HCT116 (cell line): ENCODE data around the gene FCHO1. TPM values are rescaled to one million over a fixed set of nuclear protein-coding genes. Genes with fewer than 3 reads are reported as not detected.

Source experiments
- ATAC-seq: fragments of 200-7000 bp; cut with Tn5 transposase; 2 replicates; pipeline ENCODE4 v1.9.1; 2020; ENCODE audit warnings: mild to moderate bottlenecking, moderate library complexity
- BruUV-seq: library from RNA; stranded (reverse); fragments of 400-500 nt; replicated peaks from 2 replicates; lab custom pipeline; 2021; lab: Mats Ljungman, UMichigan
- CTCF ChIA-PET: fragments of 300-600 bp; sonication (Branson Sonifier 250); formaldehyde crosslinking; loops from one replicate; lab custom pipeline; 2021; ENCODE audit warnings: antibody characterized with exemption; lab: Charles Lee
- POLR2A ChIA-PET: fragments of 300-600, 350-600 bp; sonication (Branson Sonifier 250); formaldehyde crosslinking; loops from one replicate; lab custom pipeline; 2021; ENCODE audit warnings: antibody characterized with exemption; lab: Charles Lee
- RAD21 ChIA-PET, 2 experiments: fragments of 300-600 bp; sonication (Branson Sonifier 250); formaldehyde crosslinking; loops; one replicate each; lab custom pipeline; 2023; ENCODE audit warnings: low total read pairs in 2 of 2; ENCODE audit not compliant: uncharacterized antibody in 2 of 2, unreplicated experiment in 2 of 2, low non-redundant PET in 1 of 2; lab: Charles Lee
- DNase-seq: peaks from one replicate; pipeline ENCODE4 v3.0.0-alpha.2; 2010; ENCODE audit warnings: low read depth, low spot score
- H2AFZ ChIP-seq: fragments of 200-600 bp; shearing (Covaris generic), sonication (generic); 2 replicates; pipeline ENCODE4 v1.6.1; 2017; ENCODE audit warnings: low read depth, mixed run types, mixed read lengths, antibody characterized with exemption, low read length; ENCODE audit not compliant: poor library complexity, severe bottlenecking
- H3K27ac ChIP-seq: 2 replicates; pipeline ENCODE4 v1.5.1; 2012; ENCODE audit warnings: low read depth, low read length
- H3K27me3 ChIP-seq: fragments of 200-600 bp; sonication (generic); 2 replicates; pipeline ENCODE4 v1.6.1; 2016; ENCODE audit warnings: mixed run types, low read length, mixed read lengths; ENCODE audit not compliant: insufficient read depth
- H3K36me3 ChIP-seq, 2 experiments: fragments of 200-500 bp in 1 of 2; fragments of 200-600 bp in 1 of 2; sonication (Bioruptor generic) in 1 of 2; sonication (generic) in 1 of 2; 2 replicates each; pipeline versions ENCODE4 v1.5.1 to v1.6.1; 2014 to 2016; ENCODE audit warnings: low read length in 2 of 2, inconsistent platforms in 1 of 2, mixed read lengths in 1 of 2, mixed run types in 1 of 2; ENCODE audit not compliant: insufficient read depth in 2 of 2, control insufficient read depth in 1 of 2
- H3K4me1 ChIP-seq, 2 experiments: fragments of 200-600 bp in 1 of 2; sonication (generic) in 1 of 2; 2 replicates each; pipeline versions ENCODE4 v1.5.1 to v1.6.1; 2012 to 2017; ENCODE audit warnings: low read length in 2 of 2, inconsistent platforms in 1 of 2, mild to moderate bottlenecking in 1 of 2, mixed read lengths in 1 of 2, mixed run types in 1 of 2, moderate library complexity in 1 of 2; ENCODE audit not compliant: insufficient read depth in 2 of 2, control insufficient read depth in 1 of 2
- H3K4me2 ChIP-seq: fragments of 200-600 bp; sonication (generic); 2 replicates; pipeline ENCODE4 v1.6.1; 2017; ENCODE audit warnings: mixed run types, low read length, mixed read lengths
- H3K4me3 ChIP-seq, 2 experiments: fragments of 200-600 bp in 1 of 2; sonication (generic) in 1 of 2; replicated peaks in 1 of 2; 2 replicates each; pipeline ENCODE4 v1.5.1; 2011 to 2016; ENCODE audit warnings: low read length in 2 of 2, control low read depth in 1 of 2, low read depth in 1 of 2, mild to moderate bottlenecking in 1 of 2, mixed read lengths in 1 of 2, mixed run types in 1 of 2
- H3K79me2 ChIP-seq: fragments of 200-600 bp; sonication (generic); 2 replicates; pipeline ENCODE4 v1.6.1; 2017; ENCODE audit warnings: mild to moderate bottlenecking, mixed run types, low read length, moderate library complexity, mixed read lengths; ENCODE audit not compliant: insufficient read depth
- H3K9ac ChIP-seq: fragments of 200-600 bp; sonication (generic); 2 replicates; pipeline ENCODE4 v1.6.1; 2016; ENCODE audit warnings: low read length, mixed read lengths
- H3K9me2 ChIP-seq: fragments of 200-600 bp; sonication (generic), shearing (Covaris generic); 2 replicates; pipeline ENCODE4 v1.6.1; 2017; ENCODE audit warnings: mixed run types, mild to moderate bottlenecking, moderate library complexity; ENCODE audit not compliant: insufficient read depth
- H3K9me3 ChIP-seq, 2 experiments: fragments of 200-500 bp in 1 of 2; fragments of 200-600 bp in 1 of 2; sonication (Bioruptor generic) in 1 of 2; sonication (generic) in 1 of 2; 2 replicates each; pipeline ENCODE4 v1.6.1; 2014 to 2017; ENCODE audit warnings: low read length in 2 of 2, mixed read lengths in 2 of 2, inconsistent platforms in 1 of 2, low read depth in 1 of 2, mild to moderate bottlenecking in 1 of 2, mixed run types in 1 of 2, moderate library complexity in 1 of 2; ENCODE audit not compliant: control insufficient read depth in 1 of 2, insufficient read depth in 1 of 2
- H4K20me1 ChIP-seq: fragments of 200-600 bp; sonication (generic), shearing (Covaris generic); 2 replicates; pipeline ENCODE4 v1.6.1; 2017; ENCODE audit warnings: mixed run types, mild to moderate bottlenecking, moderate library complexity; ENCODE audit not compliant: insufficient read depth
- CEBPB ChIP-seq: IDR thresholded peaks from 2 replicates; pipeline ENCODE4 v1.6.1; 2012; ENCODE audit warnings: low read depth
- EGR1 ChIP-seq: IDR thresholded peaks from 2 replicates; pipeline ENCODE4 v1.6.1; 2012; ENCODE audit warnings: low read depth
- POLR2AphosphoS5 ChIP-seq: IDR thresholded peaks from 2 replicates; pipeline ENCODE4 v1.6.1; 2011; ENCODE audit warnings: mild to moderate bottlenecking, low read depth, low read length, moderate library complexity
- RAD21 ChIP-seq: IDR thresholded peaks from 2 replicates; pipeline ENCODE4 v1.6.1; 2012; ENCODE audit warnings: low read depth, mild to moderate bottlenecking
- ZFX ChIP-seq: fragments of 450-650 bp; IDR thresholded peaks from 2 replicates; pipeline ENCODE4 v1.6.1; 2017
- intact Hi-C: fragments of 100-400 bp; cut with micrococcal nuclease; formaldehyde crosslinking; loops from 2 replicates; pipeline ENCODE4 v1.10.0; 2022
- total RNA-seq: library from RNA; stranded (reverse); gene quantifications from one replicate; pipeline ENCODE4 v1.2.1, GENCODE V29; 2021; ENCODE audit not compliant: unreplicated experiment
- TF ChIP-seq, protein P1 (sequence below): IDR thresholded peaks from 2 replicates; pipeline ENCODE4 v1.6.1; 2012
- TF ChIP-seq, protein P2 (sequence below), 3 experiments: fragments of 200-600 bp in 1 of 3; sonication (generic) in 1 of 3; IDR thresholded peaks in 2 of 3; conservative IDR thresholded peaks in 1 of 3; 2 replicates each; pipeline ENCODE4 v1.5.1; 2012 to 2017; ENCODE audit warnings: low read depth in 2 of 3, low read length in 2 of 3, antibody characterized with exemption in 1 of 3, borderline replicate concordance in 1 of 3, control low read depth in 1 of 3, mild to moderate bottlenecking in 1 of 3, mixed read lengths in 1 of 3, mixed run types in 1 of 3, moderate library complexity in 1 of 3; ENCODE audit not compliant: insufficient read depth in 1 of 3

Gene FCHO1
- total RNA-seq, 1 experiment from 2014 or later, result 28.1 TPM

DNA sequence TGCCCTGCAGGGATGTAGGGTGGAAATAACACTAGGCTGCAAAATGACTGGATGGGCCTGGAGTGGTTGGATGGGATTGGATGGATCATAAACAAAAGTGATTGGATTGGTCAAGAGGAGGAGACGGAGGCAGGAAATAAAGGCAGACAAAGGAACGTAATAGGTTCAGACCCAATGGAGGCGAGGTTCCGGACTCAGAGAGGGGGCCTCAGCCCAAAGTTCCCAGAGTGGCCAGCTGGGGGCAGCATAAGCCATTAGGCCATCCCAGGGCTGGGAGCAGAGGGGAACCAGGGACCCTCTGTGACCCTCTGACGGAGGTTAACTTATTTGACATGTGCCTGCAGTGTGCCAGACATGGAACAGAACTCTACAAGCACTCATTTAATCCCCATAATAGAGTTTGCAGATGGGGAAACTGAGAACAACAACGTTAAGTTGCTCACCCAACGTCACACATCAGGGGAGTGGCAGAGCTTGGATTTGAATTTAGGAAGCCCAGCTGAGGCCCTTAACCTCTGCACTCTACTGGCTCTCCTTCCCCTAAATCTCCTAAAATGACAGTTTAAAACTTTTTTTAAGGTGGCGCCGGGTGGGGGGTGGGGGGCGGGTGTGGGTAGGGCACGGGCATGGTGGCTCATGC, 47.3 kb upstream of the FCHO1 start:
- ChIA-PET CTCF (interaction anchor here (0.6 to 1.5 kb wide), 7 partner anchors 10 to 70 kb away, joined by 3 to 5 read pairs (median 4); partner anchors contain the start of gene MAP1S), RAD21 (interaction anchor here (0.9 to 1.6 kb wide), 2 partner anchors 63 kb away, joined by 3 read pairs; no protein-coding TSS in a partner anchor)

DNA sequence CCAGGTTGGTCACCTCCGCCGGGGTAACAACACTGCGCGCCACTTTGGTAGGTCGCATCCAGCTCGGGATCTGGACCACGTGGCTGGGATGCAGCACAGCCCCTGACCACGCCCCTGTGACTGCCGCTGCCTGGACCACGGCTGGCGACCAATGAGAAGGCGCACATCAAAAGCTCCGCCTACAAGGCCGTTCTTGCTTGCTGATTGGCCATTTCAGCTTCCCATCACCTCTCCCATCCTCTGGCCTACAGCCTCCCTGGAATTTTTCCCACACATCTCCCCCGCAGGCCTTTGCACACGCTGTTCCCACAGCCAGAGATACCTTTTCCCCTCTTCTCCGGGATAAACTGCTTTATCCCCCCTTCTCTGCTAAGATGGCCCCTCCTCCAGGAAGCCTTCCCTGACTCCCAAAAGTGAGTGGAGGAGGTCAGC, 44.5 kb upstream of the FCHO1 start:
- no TSS peak for BruUV-seq
- Histone ChIP-seq H4K20me1 (no peaks in the 10 kb centered on the region), H3K79me2 (no peaks in the 10 kb centered on the region), H3K9me2 (no peaks in the 10 kb centered on the region), H2AFZ (peak overlapping the region; percentile 73), H3K9me3 (no peaks in the 10 kb centered on the region), H3K27me3 (no peaks in the 10 kb centered on the region), H3K4me1 (no peaks in the 10 kb centered on the region), H3K9ac (no peak overlapping the region), H3K4me2 (no peak overlapping the region), H3K4me3 (no peak overlapping the region), H3K36me3 (no peaks in the 10 kb centered on the region), H3K27ac (no peak overlapping the region)
- CTCF ChIA-PET, result interaction anchor here (0.9 to 1.4 kb wide), 2 partner anchors 12 to 60 kb away, joined by 3 to 5 read pairs; partner anchors contain the start of gene MAP1S
- RAD21 ChIA-PET, result no interaction called here
- POLR2A ChIA-PET, result no interaction called here
- DNase-seq (peak; percentile 69), ATAC-seq (peak; percentile 87)
- TF ChIP-seq, protein P1, sequence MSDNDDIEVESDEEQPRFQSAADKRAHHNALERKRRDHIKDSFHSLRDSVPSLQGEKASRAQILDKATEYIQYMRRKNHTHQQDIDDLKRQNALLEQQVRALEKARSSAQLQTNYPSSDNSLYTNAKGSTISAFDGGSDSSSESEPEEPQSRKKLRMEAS, result peak; percentile 48; the same call in 1 of the 2 replicates
- no peak for TF ChIP-seq POLR2AphosphoS5
- intact Hi-C loops, result no loop called here

More for the DNA sequence above, 47.3 kb upstream of the FCHO1 start:
- no peak overlapping the region for H3K27ac ChIP-seq
- no peaks in the 10 kb centered on the region for H4K20me1 ChIP-seq
- DNase-seq, result peak; percentile 64
- no peak overlapping the region for H3K4me2 ChIP-seq
- TF ChIP-seq, protein P2, sequence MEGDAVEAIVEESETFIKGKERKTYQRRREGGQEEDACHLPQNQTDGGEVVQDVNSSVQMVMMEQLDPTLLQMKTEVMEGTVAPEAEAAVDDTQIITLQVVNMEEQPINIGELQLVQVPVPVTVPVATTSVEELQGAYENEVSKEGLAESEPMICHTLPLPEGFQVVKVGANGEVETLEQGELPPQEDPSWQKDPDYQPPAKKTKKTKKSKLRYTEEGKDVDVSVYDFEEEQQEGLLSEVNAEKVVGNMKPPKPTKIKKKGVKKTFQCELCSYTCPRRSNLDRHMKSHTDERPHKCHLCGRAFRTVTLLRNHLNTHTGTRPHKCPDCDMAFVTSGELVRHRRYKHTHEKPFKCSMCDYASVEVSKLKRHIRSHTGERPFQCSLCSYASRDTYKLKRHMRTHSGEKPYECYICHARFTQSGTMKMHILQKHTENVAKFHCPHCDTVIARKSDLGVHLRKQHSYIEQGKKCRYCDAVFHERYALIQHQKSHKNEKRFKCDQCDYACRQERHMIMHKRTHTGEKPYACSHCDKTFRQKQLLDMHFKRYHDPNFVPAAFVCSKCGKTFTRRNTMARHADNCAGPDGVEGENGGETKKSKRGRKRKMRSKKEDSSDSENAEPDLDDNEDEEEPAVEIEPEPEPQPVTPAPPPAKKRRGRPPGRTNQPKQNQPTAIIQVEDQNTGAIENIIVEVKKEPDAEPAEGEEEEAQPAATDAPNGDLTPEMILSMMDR (IDR thresholded peaks at IDR 0.05 in 2 of 3, conservative IDR thresholded peaks at IDR 0.05 in 1 of 3; ENCODE audit: borderline replicate concordance in 1 of 3, insufficient read depth in 1 of 3, low read depth in 2 of 3, low read length in 2 of 3), result peak; percentile 64 to 93 (median 91)
- TF ChIP-seq EGR1, result no peak
- no peak for TF ChIP-seq ZFX
- TF ChIP-seq RAD21, result peak; percentile 70
- no peak for TF ChIP-seq CEBPB
- no TSS peak for BruUV-seq
- no peaks in the 10 kb centered on the region for H3K4me1 ChIP-seq
- no peak overlapping the region for H3K4me3 ChIP-seq
- no peak overlapping the region for H3K9ac ChIP-seq
- intact Hi-C loops, result loop anchor here (5.0 kb wide), 2 partner anchors 73 to 153 kb away; partner anchors contain the start of gene RPL18A
- no peaks in the 10 kb centered on the region for H3K9me2 ChIP-seq
- no peaks in the 10 kb centered on the region for H3K36me3 ChIP-seq
- H2AFZ ChIP-seq, result no peak overlapping the region
- POLR2A ChIA-PET, result no interaction called here
- no peaks in the 10 kb centered on the region for H3K79me2 ChIP-seq
- peak; percentile 84 for ATAC-seq
- H3K9me3 ChIP-seq, result no peaks in the 10 kb centered on the region
- H3K27me3 ChIP-seq, result no peaks in the 10 kb centered on the region
